Natural killer cell (primary cell): ENCODE results near the gene GYG2. TPM values are rescaled to one million over a fixed set of nuclear protein-coding genes. Genes with fewer than 3 reads are reported as not detected.

Experiments
- ATAC-seq, 3 donors: fragments of 150-1000 bp in 2 of 3; fragments of 200-7000 bp in 1 of 3; cut with Tn5 transposase; 1 replicate in 1 of 3; 2 replicates in 2 of 3; pipeline ENCODE4 v1.10.0; 2021; ENCODE audit warnings: mild to moderate bottlenecking in 2 of 3, moderate library complexity in 2 of 3
- DNase-seq, 2 donors: peaks; one replicate each; pipeline versions ENCODE4 v3.0.0 to v3.0.0-alpha.2; 2013 to 2021; ENCODE audit warnings: mixed read lengths in 1 of 2
- H3K27ac ChIP-seq: one replicate; pipeline ENCODE4 v1.5.1; 2013; ENCODE audit warnings: mild to moderate bottlenecking, low read length
- H3K27me3 ChIP-seq: one replicate; pipeline ENCODE4 v1.6.1; 2013; ENCODE audit warnings: low read length; ENCODE audit not compliant: control insufficient read depth, insufficient read depth
- H3K36me3 ChIP-seq: one replicate; pipeline ENCODE4 v1.6.1; 2013; ENCODE audit warnings: low read length; ENCODE audit not compliant: control insufficient read depth, insufficient read depth
- H3K4me1 ChIP-seq: one replicate; pipeline ENCODE4 v1.6.1; 2013; ENCODE audit warnings: low read length; ENCODE audit not compliant: control insufficient read depth, insufficient read depth
- H3K4me3 ChIP-seq: one replicate; pipeline ENCODE4 v1.5.1; 2013; ENCODE audit warnings: low read length
- H3K9me3 ChIP-seq: one replicate; pipeline ENCODE4 v1.6.1; 2013; ENCODE audit warnings: low read length; ENCODE audit not compliant: control insufficient read depth, insufficient read depth
- H3K27ac Mint-ChIP-seq, 2 donors: one replicate each; pipeline ENCODE4 v1.8.0; 2022; ENCODE audit warnings: mild to moderate bottlenecking in 2 of 2, mixed read lengths in 2 of 2, moderate library complexity in 1 of 2
- H3K27me3 Mint-ChIP-seq, 2 donors: one replicate each; pipeline ENCODE4 v1.8.0; 2022; ENCODE audit warnings: low read depth in 2 of 2, mixed read lengths in 2 of 2
- H3K36me3 Mint-ChIP-seq: one replicate; pipeline ENCODE4 v1.8.0; 2022; ENCODE audit warnings: mixed read lengths
- H3K4me1 Mint-ChIP-seq, 2 donors: one replicate each; pipeline ENCODE4 v1.8.0; 2022; ENCODE audit warnings: mixed read lengths in 2 of 2
- H3K4me3 Mint-ChIP-seq: one replicate; pipeline ENCODE4 v1.8.0; 2022; ENCODE audit warnings: mild to moderate bottlenecking, moderate library complexity, mixed read lengths
- H3K9me3 Mint-ChIP-seq, 2 donors: one replicate each; pipeline ENCODE4 v1.8.0; 2022; ENCODE audit warnings: mixed read lengths in 2 of 2
- WGBS: methylation state at CpG from one replicate; pipeline ENCODE4 v1.1.7; 2013; ENCODE audit warnings: missing lambda C conversion rate; ENCODE audit not compliant: insufficient coverage; 5-methylcytosine and 5-hydroxymethylcytosine counted together
- intact Hi-C: fragments of 100-400 bp; cut with micrococcal nuclease; formaldehyde crosslinking; loops from one replicate; pipeline ENCODE4 v1.14.2; 2022
- total RNA-seq, 4 donors: library from RNA; stranded (reverse); fragments of 120-200 nt in 1 of 4; gene quantifications; one replicate each; pipeline versions ENCODE4 v1.2.3 to v1.2.4, GENCODE V29; 2013 to 2022
- TF ChIP-seq, protein P1 (sequence below): fragments of 200-600 bp; IDR thresholded peaks from one replicate; pipeline ENCODE4 v1.8.0; 2022; ENCODE audit warnings: antibody characterized with exemption

GYG2 gene
- total RNA-seq, 3 donors from 2014 or later (not counting 1 experiment from before 2014, with no cell fraction given), result not detected

DNA sequence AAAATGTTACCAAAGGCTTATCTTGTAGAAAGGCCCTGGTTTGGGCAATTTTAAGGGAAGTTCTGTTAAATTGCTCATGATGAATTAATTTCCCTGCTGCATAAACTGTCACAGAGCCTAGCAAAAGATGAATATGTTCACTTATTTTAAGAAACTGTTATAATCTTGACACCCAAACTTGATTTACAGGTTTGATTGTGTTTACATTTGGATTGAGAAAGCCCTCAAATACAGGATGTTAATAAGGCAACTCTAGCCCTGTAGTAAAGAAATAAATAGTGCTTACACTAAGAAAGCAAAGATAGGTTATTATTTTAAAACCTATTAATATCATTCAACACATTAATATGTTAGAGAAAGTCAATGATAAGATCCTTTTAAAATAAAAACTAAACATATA, 18.3 kb downstream of the GYG2 start:
- Mint-ChIP-seq H3K27me3 (peaks cover 3 to 19% of the 10 kb centered on the region in 2 donors), H3K4me1 (no peaks in the 10 kb centered on the region), H3K4me3 (no peak overlapping the region), H3K36me3 (no peaks in the 10 kb centered on the region), H3K9me3 (no peaks in the 10 kb centered on the region), H3K27ac (no peak overlapping the region)
- H3K27ac ChIP-seq, result no peak overlapping the region
- ATAC-seq (no peak), DNase-seq (no peak)
- H3K27me3 ChIP-seq, result no peaks in the 10 kb centered on the region
- no peaks in the 10 kb centered on the region for H3K9me3 ChIP-seq
- TF ChIP-seq, protein P1, sequence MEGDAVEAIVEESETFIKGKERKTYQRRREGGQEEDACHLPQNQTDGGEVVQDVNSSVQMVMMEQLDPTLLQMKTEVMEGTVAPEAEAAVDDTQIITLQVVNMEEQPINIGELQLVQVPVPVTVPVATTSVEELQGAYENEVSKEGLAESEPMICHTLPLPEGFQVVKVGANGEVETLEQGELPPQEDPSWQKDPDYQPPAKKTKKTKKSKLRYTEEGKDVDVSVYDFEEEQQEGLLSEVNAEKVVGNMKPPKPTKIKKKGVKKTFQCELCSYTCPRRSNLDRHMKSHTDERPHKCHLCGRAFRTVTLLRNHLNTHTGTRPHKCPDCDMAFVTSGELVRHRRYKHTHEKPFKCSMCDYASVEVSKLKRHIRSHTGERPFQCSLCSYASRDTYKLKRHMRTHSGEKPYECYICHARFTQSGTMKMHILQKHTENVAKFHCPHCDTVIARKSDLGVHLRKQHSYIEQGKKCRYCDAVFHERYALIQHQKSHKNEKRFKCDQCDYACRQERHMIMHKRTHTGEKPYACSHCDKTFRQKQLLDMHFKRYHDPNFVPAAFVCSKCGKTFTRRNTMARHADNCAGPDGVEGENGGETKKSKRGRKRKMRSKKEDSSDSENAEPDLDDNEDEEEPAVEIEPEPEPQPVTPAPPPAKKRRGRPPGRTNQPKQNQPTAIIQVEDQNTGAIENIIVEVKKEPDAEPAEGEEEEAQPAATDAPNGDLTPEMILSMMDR, result no peak
- H3K4me1 ChIP-seq, result no peaks in the 10 kb centered on the region
- H3K4me3 ChIP-seq, result no peak overlapping the region
- H3K36me3 ChIP-seq, result no peaks in the 10 kb centered on the region
- intact Hi-C loops, result no loop called here

DNA sequence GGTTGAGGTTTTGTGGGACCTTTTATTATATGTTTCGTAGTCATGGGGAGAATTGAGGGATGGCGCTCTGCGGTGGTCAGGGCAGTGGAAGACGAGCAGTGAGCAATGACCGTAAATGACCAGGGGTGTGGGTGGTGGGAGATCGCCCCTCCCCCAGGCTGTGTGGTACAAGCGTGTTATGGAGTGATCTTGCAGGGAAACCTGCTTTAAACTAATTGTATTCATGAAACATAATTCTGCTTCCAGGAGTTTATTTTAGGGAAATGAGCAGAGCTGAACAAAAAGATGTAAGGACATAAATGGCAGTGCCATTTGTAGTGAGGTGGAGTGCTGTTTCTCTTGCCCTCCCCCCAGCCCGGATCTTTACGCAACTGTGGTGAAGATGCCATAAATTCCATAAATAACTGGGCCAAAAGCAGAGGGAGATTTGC, 20.2 kb downstream of the GYG2 start:
- DNase-seq, result no peak
- Histone ChIP-seq H3K27me3 (no peaks in the 10 kb centered on the region), H3K9me3 (no peaks in the 10 kb centered on the region), H3K27ac (no peak overlapping the region), H3K4me1 (no peaks in the 10 kb centered on the region), H3K4me3 (no peak overlapping the region), H3K36me3 (no peaks in the 10 kb centered on the region)
- intact Hi-C loops, result no loop called here
- H3K9me3 Mint-ChIP-seq, result no peaks in the 10 kb centered on the region
- no peaks in the 10 kb centered on the region for H3K4me1 Mint-ChIP-seq
- 89% methylated on average over 7 of the region's 9 CpGs for WGBS
- no peak overlapping the region for H3K27ac Mint-ChIP-seq
- TF ChIP-seq, protein P1, result no peak
- ATAC-seq, result no peak
- H3K27me3 Mint-ChIP-seq, result peaks cover 3 to 19% of the 10 kb centered on the region in 2 donors
- H3K36me3 Mint-ChIP-seq, result no peaks in the 10 kb centered on the region
- no peak overlapping the region for H3K4me3 Mint-ChIP-seq

GRCh38 chrX:2854918-2855317, 26.2 kb downstream of the GYG2 start:
- Mint-ChIP-seq H3K9me3 (no peaks in the 10 kb centered on the region), H3K36me3 (no peaks in the 10 kb centered on the region), H3K27ac (no peak overlapping the region), H3K4me1 (no peaks in the 10 kb centered on the region), H3K27me3 (no peaks in the 10 kb centered on the region), H3K4me3 (no peak overlapping the region)
- no peaks in the 10 kb centered on the region for H3K27me3 ChIP-seq
- no peak overlapping the region for H3K4me3 ChIP-seq
- no peaks in the 10 kb centered on the region for H3K4me1 ChIP-seq
- DNase-seq (no peak), ATAC-seq (no peak)
- 94% methylated on average over 17 of the region's 21 CpGs for WGBS
- TF ChIP-seq, protein P1, result no peak
- no peaks in the 10 kb centered on the region for H3K9me3 ChIP-seq
- H3K27ac ChIP-seq, result no peak overlapping the region
- intact Hi-C loops, result no loop called here
- H3K36me3 ChIP-seq, result no peaks in the 10 kb centered on the region

- no peak for ATAC-seq
Measured at GRCh38 chrX:2855761-2856160, 27.0 kb downstream of the GYG2 start.

More at GRCh38 chrX:2855761-2856160, 27.0 kb downstream of the GYG2 start:
- Histone ChIP-seq H3K27ac (no peak overlapping the region), H3K27me3 (no peaks in the 10 kb centered on the region), H3K9me3 (no peaks in the 10 kb centered on the region), H3K4me3 (no peak overlapping the region), H3K36me3 (no peaks in the 10 kb centered on the region), H3K4me1 (no peaks in the 10 kb centered on the region)
- H3K4me3 Mint-ChIP-seq, result no peak overlapping the region
- no peaks in the 10 kb centered on the region for H3K36me3 Mint-ChIP-seq
- no peaks in the 10 kb centered on the region for H3K4me1 Mint-ChIP-seq
- no peak for DNase-seq
- no peaks in the 10 kb centered on the region for H3K27me3 Mint-ChIP-seq
- no peaks in the 10 kb centered on the region for H3K9me3 Mint-ChIP-seq
- WGBS, result 89% methylated on average over 2 of the region's 2 CpGs
- TF ChIP-seq, protein P1, result no peak
- no peak overlapping the region for H3K27ac Mint-ChIP-seq
- intact Hi-C loops, result no loop called here
